Panc1 (cell line): ENCODE data around the gene SLC30A3. TPM values are rescaled to one million over a fixed set of nuclear protein-coding genes. Genes with fewer than 3 reads are reported as not detected.

Source experiments
- ATAC-seq: fragments of 200-7000 bp; cut with Tn5 transposase; 2 replicates; pipeline ENCODE4 v1.9.1; 2020; ENCODE audit warnings: mild to moderate bottlenecking, moderate library complexity
- BruUV-seq: library from RNA; stranded (reverse); fragments of 400-500 nt; replicated peaks from 2 replicates; lab custom pipeline; 2021; lab: Mats Ljungman, UMichigan
- CTCF ChIA-PET: fragments of 300-600 bp; sonication (Branson Sonifier 250); formaldehyde crosslinking; loops from one replicate; lab custom pipeline; 2022; ENCODE audit warnings: antibody characterized with exemption; lab: Charles Lee
- POLR2A ChIA-PET: fragments of 300-600 bp; sonication (Branson Sonifier 250); formaldehyde crosslinking; loops from one replicate; lab custom pipeline; 2022; ENCODE audit warnings: antibody characterized with exemption; lab: Charles Lee
- DNase-seq: peaks from one replicate; pipeline ENCODE4 v3.0.0-alpha.2; 2010; ENCODE audit warnings: low read depth, low spot score
- H3K27ac ChIP-seq: 2 replicates; pipeline ENCODE4 v1.5.1; 2011; ENCODE audit warnings: mild to moderate bottlenecking, low read length, inconsistent platforms
- H3K27me3 ChIP-seq: fragments of 200-500 bp; sonication (Bioruptor generic); 2 replicates; pipeline ENCODE4 v1.6.0; 2014; ENCODE audit warnings: low read length, inconsistent platforms; ENCODE audit not compliant: control insufficient read depth, insufficient read depth
- H3K36me3 ChIP-seq: fragments of 200-500 bp; sonication (Bioruptor generic); 2 replicates; pipeline ENCODE4 v1.5.1; 2014; ENCODE audit warnings: inconsistent platforms, mild to moderate bottlenecking, low read length, moderate library complexity; ENCODE audit not compliant: control insufficient read depth, insufficient read depth
- H3K4me1 ChIP-seq: 2 replicates; pipeline ENCODE4 v1.5.1; 2011; ENCODE audit warnings: inconsistent platforms, mild to moderate bottlenecking, low read length, moderate library complexity; ENCODE audit not compliant: control insufficient read depth, insufficient read depth
- H3K4me3 ChIP-seq, 2 experiments: 2 replicates each; pipeline ENCODE4 v1.5.1; 2011 to 2012; ENCODE audit warnings: low read depth in 2 of 2, low read length in 2 of 2, mild to moderate bottlenecking in 2 of 2, inconsistent platforms in 1 of 2, moderate library complexity in 1 of 2
- H3K9me3 ChIP-seq: fragments of 200-500 bp; sonication (Bioruptor generic); 2 replicates; pipeline ENCODE4 v1.5.1; 2014; ENCODE audit warnings: low read depth, mild to moderate bottlenecking, inconsistent platforms, low read length, moderate library complexity; ENCODE audit not compliant: control insufficient read depth, insufficient read depth
- POLR2AphosphoS5 ChIP-seq: IDR thresholded peaks from 2 replicates; pipeline ENCODE4 v1.6.1; 2012; ENCODE audit warnings: mild to moderate bottlenecking, low read depth, low read length, moderate library complexity
- REST ChIP-seq, 2 experiments: IDR thresholded peaks; 2 replicates each; pipeline ENCODE4 v1.6.1; 2011 to 2012; ENCODE audit warnings: low read depth in 2 of 2, control low read depth in 1 of 2, low read length in 1 of 2, mild to moderate bottlenecking in 1 of 2, moderate library complexity in 1 of 2; ENCODE audit not compliant: insufficient read depth in 1 of 2
- SIN3A ChIP-seq: IDR thresholded peaks from 2 replicates; pipeline ENCODE4 v1.6.1; 2012; ENCODE audit warnings: low read depth, mild to moderate bottlenecking, low read length, moderate library complexity, borderline replicate concordance; ENCODE audit not compliant: insufficient read depth
- TCF7L2 ChIP-seq: IDR thresholded peaks from 2 replicates; pipeline ENCODE4 v1.6.1; 2011; ENCODE audit warnings: mild to moderate bottlenecking, low read depth, low read length, inconsistent platforms
- in situ Hi-C: cut with HindIII; loops from 2 replicates; pipeline ENCODE4 v1.10.0; 2016; ENCODE audit warnings: low sequenced_read_pairs, low pct_unique_long_range_greater_than_20kb
- intact Hi-C: fragments of 100-400 bp; cut with micrococcal nuclease; formaldehyde crosslinking; loops from one replicate; pipeline ENCODE4 v1.10.0; 2022; ENCODE audit not compliant: unreplicated experiment
- total RNA-seq: library from RNA; stranded (reverse); gene quantifications from one replicate; pipeline ENCODE4 v1.2.1, GENCODE V29; 2021; ENCODE audit not compliant: unreplicated experiment
- TF ChIP-seq, protein P1 (sequence below): fragments of 450-650 bp; IDR thresholded peaks from 2 replicates; pipeline ENCODE4 v1.5.1; 2017; ENCODE audit warnings: mild to moderate bottlenecking

SLC30A3 gene
- total RNA-seq, 1 experiment from 2014 or later, result 0.59 TPM

DNA sequence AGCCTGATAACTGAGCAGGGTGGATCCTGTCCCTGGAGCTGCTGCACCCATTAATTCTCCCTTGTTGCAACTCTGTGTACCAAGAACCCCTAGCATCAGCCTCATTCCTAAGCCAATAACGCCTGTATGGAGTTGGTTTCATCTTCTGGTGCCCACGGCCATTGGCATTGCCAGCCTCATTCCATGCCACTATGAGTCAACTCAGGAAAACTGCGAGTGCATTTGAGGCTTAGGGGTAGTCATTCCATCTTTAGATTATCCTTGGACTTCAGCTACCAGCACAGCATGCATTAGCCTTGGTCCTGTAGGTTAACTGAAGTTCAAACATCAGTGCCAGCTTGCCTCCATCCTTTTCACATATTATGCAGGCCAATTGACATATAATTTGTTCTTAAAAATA, 18.0 kb upstream of the SLC30A3 start:
- in situ Hi-C loops, result no loop called here
- Histone ChIP-seq H3K9me3 (no peaks in the 10 kb centered on the region), H3K27me3 (no peaks in the 10 kb centered on the region), H3K4me1 (peaks cover 16% of the 10 kb centered on the region), H3K27ac (no peak overlapping the region), H3K36me3 (no peaks in the 10 kb centered on the region), H3K4me3 (no peak overlapping the region)
- no peak for ATAC-seq
- ChIA-PET POLR2A (interaction anchor here (0.7 kb wide), 1 partner anchor 37 kb away, joined by 3 read pairs; no protein-coding TSS in a partner anchor), CTCF (interaction anchor here (0.6 kb wide), 1 partner anchor 143 kb away, joined by 5 read pairs; no protein-coding TSS in a partner anchor)
- intact Hi-C loops, result loop anchor here (5.0 kb wide), 1 partner anchor 184 kb away; no protein-coding TSS in a partner anchor
- DNase-seq, result no peak
- BruUV-seq, result no TSS peak
- no peak for TF ChIP-seq SIN3A

GRCh38 chr2:27278010-27278409, 15.2 kb upstream of the SLC30A3 start:
- H3K4me1 ChIP-seq, result peaks cover 12% of the 10 kb centered on the region
- in situ Hi-C loops, result no loop called here
- ATAC-seq (no peak), DNase-seq (no peak)
- CTCF ChIA-PET, result interaction anchor here (0.6 kb wide), 1 partner anchor 98 kb away, joined by 4 read pairs; no protein-coding TSS in a partner anchor
- intact Hi-C loops, result no loop called here
- no peaks in the 10 kb centered on the region for H3K27me3 ChIP-seq
- H3K27ac ChIP-seq, result no peak overlapping the region
- TF ChIP-seq, protein P1, sequence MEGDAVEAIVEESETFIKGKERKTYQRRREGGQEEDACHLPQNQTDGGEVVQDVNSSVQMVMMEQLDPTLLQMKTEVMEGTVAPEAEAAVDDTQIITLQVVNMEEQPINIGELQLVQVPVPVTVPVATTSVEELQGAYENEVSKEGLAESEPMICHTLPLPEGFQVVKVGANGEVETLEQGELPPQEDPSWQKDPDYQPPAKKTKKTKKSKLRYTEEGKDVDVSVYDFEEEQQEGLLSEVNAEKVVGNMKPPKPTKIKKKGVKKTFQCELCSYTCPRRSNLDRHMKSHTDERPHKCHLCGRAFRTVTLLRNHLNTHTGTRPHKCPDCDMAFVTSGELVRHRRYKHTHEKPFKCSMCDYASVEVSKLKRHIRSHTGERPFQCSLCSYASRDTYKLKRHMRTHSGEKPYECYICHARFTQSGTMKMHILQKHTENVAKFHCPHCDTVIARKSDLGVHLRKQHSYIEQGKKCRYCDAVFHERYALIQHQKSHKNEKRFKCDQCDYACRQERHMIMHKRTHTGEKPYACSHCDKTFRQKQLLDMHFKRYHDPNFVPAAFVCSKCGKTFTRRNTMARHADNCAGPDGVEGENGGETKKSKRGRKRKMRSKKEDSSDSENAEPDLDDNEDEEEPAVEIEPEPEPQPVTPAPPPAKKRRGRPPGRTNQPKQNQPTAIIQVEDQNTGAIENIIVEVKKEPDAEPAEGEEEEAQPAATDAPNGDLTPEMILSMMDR, result no peak
- TF ChIP-seq TCF7L2 (no peak), SIN3A (no peak), REST (IDR thresholded peaks at IDR 0.05; ENCODE audit: insufficient read depth in 1 of 2, low read depth in 2 of 2, low read length in 1 of 2) (no peak), POLR2AphosphoS5 (no peak)
- POLR2A ChIA-PET, result interaction anchor here (0.6 kb wide), 1 partner anchor 165 kb away, joined by 4 read pairs; no protein-coding TSS in a partner anchor
- H3K9me3 ChIP-seq, result no peaks in the 10 kb centered on the region
- BruUV-seq, result no TSS peak
- H3K4me3 ChIP-seq, result no peak overlapping the region
- H3K36me3 ChIP-seq, result no peaks in the 10 kb centered on the region
